PC-3 (cell line): Measurements from ENCODE around the gene SLC6A6. TPM values are rescaled to one million over a fixed set of nuclear protein-coding genes. Genes with fewer than 3 reads are reported as not detected.

Source experiments
- ATAC-seq: fragments of 200-7000 bp; cut with Tn5 transposase; 2 replicates; pipeline ENCODE4 v1.9.1; 2020; ENCODE audit warnings: mild to moderate bottlenecking, moderate library complexity
- BruUV-seq: library from RNA; stranded (reverse); fragments of 400-500 nt; replicated peaks from 2 replicates; lab custom pipeline; 2021; lab: Mats Ljungman, UMichigan
- CTCF ChIA-PET: fragments of 300-600 bp; sonication (Branson Sonifier 250); formaldehyde crosslinking; loops from one replicate; lab custom pipeline; 2022; ENCODE audit warnings: antibody characterized with exemption; lab: Charles Lee
- POLR2A ChIA-PET: fragments of 300-600 bp; sonication (Branson Sonifier 250); formaldehyde crosslinking; loops from one replicate; lab custom pipeline; 2022; ENCODE audit warnings: antibody characterized with exemption; ENCODE audit not compliant: unreplicated experiment; lab: Charles Lee
- DNase-seq: peaks from one replicate; pipeline ENCODE4 v3.0.0-alpha.2; 2015
- H2AFZ ChIP-seq: fragments of 300-600 bp; sonication (generic); 2 replicates; pipeline ENCODE4 v1.6.0; 2016; ENCODE audit warnings: antibody characterized with exemption, low read length
- H3F3A ChIP-seq: fragments of 300-600 bp; sonication (generic); one replicate; pipeline ENCODE4 v1.6.0; 2017; ENCODE audit warnings: antibody characterized with exemption, low read length, control low read depth, mild to moderate bottlenecking; ENCODE audit not compliant: unreplicated experiment
- H3K27ac ChIP-seq: fragments of 300-600 bp; sonication (generic); 2 replicates; pipeline ENCODE4 v1.5.1; 2016; ENCODE audit warnings: mild to moderate bottlenecking, low read length
- H3K27me3 ChIP-seq: fragments of 300-600 bp; sonication (generic); 2 replicates; pipeline ENCODE4 v1.6.1; 2016; ENCODE audit warnings: low read length, mixed read lengths
- H3K36me3 ChIP-seq: fragments of 300-600 bp; sonication (generic); 2 replicates; pipeline ENCODE4 v1.6.1; 2016; ENCODE audit warnings: low read depth, mixed run types, low read length, mixed read lengths
- H3K4me1 ChIP-seq: fragments of 300-600 bp; sonication (generic); 2 replicates; pipeline ENCODE4 v1.5.1; 2016; ENCODE audit warnings: low read length; ENCODE audit not compliant: insufficient read depth
- H3K4me2 ChIP-seq: fragments of 300-600 bp; sonication (generic); 2 replicates; pipeline ENCODE4 v1.6.0; 2016; ENCODE audit warnings: low read length
- H3K4me3 ChIP-seq: fragments of 300-600 bp; sonication (generic); 2 replicates; pipeline ENCODE4 v1.5.1; 2016; ENCODE audit warnings: mild to moderate bottlenecking, low read length, mixed read lengths
- H3K79me2 ChIP-seq: fragments of 300-600 bp; sonication (generic); 2 replicates; pipeline ENCODE4 v1.6.1; 2017; ENCODE audit warnings: low read length, mixed read lengths
- H3K9ac ChIP-seq: fragments of 300-600 bp; sonication (generic); 2 replicates; pipeline ENCODE4 v1.6.0; 2016; ENCODE audit warnings: mild to moderate bottlenecking, low read length
- H3K9me2 ChIP-seq: fragments of 300-600 bp; sonication (generic); replicated peaks from 2 replicates; pipeline ENCODE4 v1.6.1; 2016; ENCODE audit warnings: mixed run types, low read length, mixed read lengths
- H3K9me3 ChIP-seq: fragments of 300-600 bp; sonication (generic); 2 replicates; pipeline ENCODE4 v1.6.1; 2016; ENCODE audit warnings: low read length, mixed read lengths
- H4K20me1 ChIP-seq: fragments of 300-600 bp; sonication (generic); 2 replicates; pipeline ENCODE4 v1.6.1; 2016; ENCODE audit warnings: low read length, mixed read lengths
- EZH2 ChIP-seq: fragments of 300-600 bp; sonication (generic); IDR thresholded peaks from one replicate; pipeline ENCODE4 v1.6.1; 2017; ENCODE audit warnings: antibody characterized with exemption, mild to moderate bottlenecking, low read length; ENCODE audit not compliant: unreplicated experiment
- EZH2phosphoT487 ChIP-seq: fragments of 300-600 bp; sonication (generic); IDR thresholded peaks from 2 replicates; pipeline ENCODE4 v1.6.1; 2018; ENCODE audit warnings: mild to moderate bottlenecking, antibody characterized with exemption, low read length, borderline replicate concordance
- intact Hi-C: fragments of 100-400 bp; cut with micrococcal nuclease; formaldehyde crosslinking; loops from 2 replicates; pipeline ENCODE4 v1.9.0; 2023
- total RNA-seq: library from RNA; depleted of rRNA; stranded (reverse); fragments of >200 nt; gene quantifications from 2 replicates; pipeline ENCODE4 v1.2.3, GENCODE V29; 2014
- TF ChIP-seq, protein P1 (sequence below): fragments of 300-600 bp; sonication (generic); conservative IDR thresholded peaks from 2 replicates; pipeline ENCODE4 v1.5.1; 2017; ENCODE audit warnings: antibody characterized with exemption, low read depth, mild to moderate bottlenecking, low read length

Gene SLC6A6
- total RNA-seq, 1 experiment from 2014 or later, result 28.1 TPM

GRCh38 chr3:14430053-14430452 lies 27.6 kb downstream of the SLC6A6 start:
- BruUV-seq, result no TSS peak
- no peak overlapping the region for H3K9ac ChIP-seq
- H3K79me2 ChIP-seq, result peaks cover 58% of the 10 kb centered on the region
- H3K4me1 ChIP-seq, result peaks cover 61% of the 10 kb centered on the region
- no peak overlapping the region for H2AFZ ChIP-seq
- H3K4me3 ChIP-seq, result no peak overlapping the region
- TF ChIP-seq EZH2, result no peak
- no peak for TF ChIP-seq EZH2phosphoT487
- TF ChIP-seq, protein P1, sequence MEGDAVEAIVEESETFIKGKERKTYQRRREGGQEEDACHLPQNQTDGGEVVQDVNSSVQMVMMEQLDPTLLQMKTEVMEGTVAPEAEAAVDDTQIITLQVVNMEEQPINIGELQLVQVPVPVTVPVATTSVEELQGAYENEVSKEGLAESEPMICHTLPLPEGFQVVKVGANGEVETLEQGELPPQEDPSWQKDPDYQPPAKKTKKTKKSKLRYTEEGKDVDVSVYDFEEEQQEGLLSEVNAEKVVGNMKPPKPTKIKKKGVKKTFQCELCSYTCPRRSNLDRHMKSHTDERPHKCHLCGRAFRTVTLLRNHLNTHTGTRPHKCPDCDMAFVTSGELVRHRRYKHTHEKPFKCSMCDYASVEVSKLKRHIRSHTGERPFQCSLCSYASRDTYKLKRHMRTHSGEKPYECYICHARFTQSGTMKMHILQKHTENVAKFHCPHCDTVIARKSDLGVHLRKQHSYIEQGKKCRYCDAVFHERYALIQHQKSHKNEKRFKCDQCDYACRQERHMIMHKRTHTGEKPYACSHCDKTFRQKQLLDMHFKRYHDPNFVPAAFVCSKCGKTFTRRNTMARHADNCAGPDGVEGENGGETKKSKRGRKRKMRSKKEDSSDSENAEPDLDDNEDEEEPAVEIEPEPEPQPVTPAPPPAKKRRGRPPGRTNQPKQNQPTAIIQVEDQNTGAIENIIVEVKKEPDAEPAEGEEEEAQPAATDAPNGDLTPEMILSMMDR, result no peak
- intact Hi-C loops, result no loop called here
- H3K4me2 ChIP-seq, result no peak overlapping the region
- ATAC-seq (no peak), DNase-seq (no peak)
- ChIA-PET POLR2A (no interaction called here), CTCF (interaction anchor here (0.5 kb wide), 1 partner anchor 21 kb away, joined by 3 read pairs; no protein-coding TSS in a partner anchor)
- H4K20me1 ChIP-seq, result no peaks in the 10 kb centered on the region
- H3K27ac ChIP-seq, result no peak overlapping the region
- H3K9me2 ChIP-seq, result no peaks in the 10 kb centered on the region
- no peaks in the 10 kb centered on the region for H3K9me3 ChIP-seq
- H3K27me3 ChIP-seq, result no peaks in the 10 kb centered on the region
- H3K36me3 ChIP-seq, result no peaks in the 10 kb centered on the region
- H3F3A ChIP-seq, result no peaks in the 10 kb centered on the region

- peaks cover 64% of the 10 kb centered on the region for H3K79me2 ChIP-seq
- H3F3A ChIP-seq, result no peaks in the 10 kb centered on the region
- TF ChIP-seq, protein P1, result no peak
- TF ChIP-seq EZH2, result no peak
- TF ChIP-seq EZH2phosphoT487, result no peak
- peak overlapping the region; percentile 75 for H3K27ac ChIP-seq
- no peak overlapping the region for H3K4me3 ChIP-seq
- ChIA-PET POLR2A (no interaction called here), CTCF (no interaction called here)
- no peaks in the 10 kb centered on the region for H4K20me1 ChIP-seq
- H3K27me3 ChIP-seq, result no peaks in the 10 kb centered on the region
- no peaks in the 10 kb centered on the region for H3K9me2 ChIP-seq
- DNase-seq, result no peak
- ATAC-seq, result no peak
- BruUV-seq, result no TSS peak
- intact Hi-C loops, result no loop called here
- H3K4me1 ChIP-seq, result peaks cover 58% of the 10 kb centered on the region
- no peak overlapping the region for H2AFZ ChIP-seq
- H3K4me2 ChIP-seq, result peak overlapping the region; percentile 64
- peak overlapping the region; percentile 18; the same call in 1 of the 2 replicates for H3K9ac ChIP-seq
- no peaks in the 10 kb centered on the region for H3K36me3 ChIP-seq
- H3K9me3 ChIP-seq, result no peaks in the 10 kb centered on the region
Observed at GRCh38 chr3:14430706-14431451, 28.5 kb downstream of the SLC6A6 start.

DNA sequence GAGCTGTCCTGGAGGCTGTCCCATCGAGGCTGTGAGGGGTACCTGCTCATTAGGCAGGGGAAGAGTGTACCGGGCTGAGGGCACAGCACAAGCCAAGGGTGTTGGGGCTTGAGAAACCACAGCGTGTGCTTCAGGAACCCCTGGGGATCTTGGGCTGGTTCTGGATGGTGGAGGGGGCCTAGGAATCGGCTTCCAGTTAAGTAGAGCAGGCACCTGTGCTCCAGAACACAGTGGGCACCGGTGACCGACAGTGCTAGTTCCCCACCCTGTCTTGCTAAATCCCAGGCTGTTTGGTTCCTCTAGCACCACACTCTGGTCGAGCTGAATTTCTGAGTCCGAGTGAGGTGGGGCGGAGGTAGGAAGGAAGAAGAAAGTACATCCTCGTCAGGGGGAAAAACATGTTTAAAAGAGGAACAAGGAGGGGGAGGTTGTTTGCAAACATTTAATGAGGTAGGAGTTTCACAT lies 29.1 kb downstream of the SLC6A6 start:
- peak overlapping the region; percentile 18 for H3K9ac ChIP-seq
- BruUV-seq, result no TSS peak
- H3K27ac ChIP-seq, result peak overlapping the region; percentile 75
- intact Hi-C loops, result no loop called here
- TF ChIP-seq, protein P1, result no peak
- TF ChIP-seq EZH2phosphoT487 (no peak), EZH2 (no peak)
- no peaks in the 10 kb centered on the region for H3K36me3 ChIP-seq
- peaks cover 59% of the 10 kb centered on the region for H3K79me2 ChIP-seq
- no peak for ATAC-seq
- no peaks in the 10 kb centered on the region for H3K9me2 ChIP-seq
- H4K20me1 ChIP-seq, result no peaks in the 10 kb centered on the region
- H3K9me3 ChIP-seq, result no peaks in the 10 kb centered on the region
- CTCF ChIA-PET, result no interaction called here
- no peak overlapping the region for H2AFZ ChIP-seq
- H3K4me2 ChIP-seq, result peak overlapping the region; percentile 64
- POLR2A ChIA-PET, result no interaction called here
- peak overlapping the region; percentile 18; the same call in 1 of the 2 replicates for H3K4me3 ChIP-seq
- no peak for DNase-seq
- no peaks in the 10 kb centered on the region for H3F3A ChIP-seq
- peaks cover 53% of the 10 kb centered on the region for H3K4me1 ChIP-seq
- no peaks in the 10 kb centered on the region for H3K27me3 ChIP-seq
